OCI-LY3 (cell line): ENCODE results near the gene INSIG2.

Experiments used
- H2AFZ ChIP-seq: fragments of 200-600, 300-600 bp; shearing (Covaris generic); 2 replicates; pipeline ENCODE4 v1.6.0; 2014; ENCODE audit warnings: antibody characterized with exemption, low read depth, low read length
- H3K27ac ChIP-seq: fragments of 200-600, 300-600 bp; sonication (generic); 2 replicates; pipeline ENCODE4 v1.5.1; 2014; ENCODE audit warnings: mild to moderate bottlenecking, low read length, moderate library complexity, mixed read lengths
- H3K27me3 ChIP-seq: fragments of 200-600, 300-600 bp; sonication (generic); 2 replicates; pipeline ENCODE4 v1.6.1; 2014; ENCODE audit warnings: low read depth, low read length, mixed read lengths
- H3K36me3 ChIP-seq: fragments of 200-600, 300-600 bp; sonication (generic); replicated peaks from 2 replicates; pipeline ENCODE3; 2014; ENCODE audit warnings: low read depth, low read length, mixed read lengths
- H3K4me1 ChIP-seq: fragments of 300-600, 200-600 bp; sonication (generic); 2 replicates; pipeline ENCODE4 v1.6.1; 2014; ENCODE audit warnings: low read length, mixed read lengths
- H3K4me2 ChIP-seq: fragments of 200-600, 300-600 bp; sonication (generic); 2 replicates; pipeline ENCODE4 v1.6.1; 2014; ENCODE audit warnings: low read length, mixed read lengths
- H3K4me3 ChIP-seq: fragments of 300-600, 200-600 bp; sonication (generic); 2 replicates; pipeline ENCODE4 v1.5.1; 2014; ENCODE audit warnings: antibody characterized with exemption, mild to moderate bottlenecking, low read length, moderate library complexity
- H3K79me2 ChIP-seq: fragments of 300-600, 200-600 bp; shearing (Covaris generic); 2 replicates; pipeline ENCODE4 v1.6.1; 2014; ENCODE audit warnings: mild to moderate bottlenecking, low read length, mixed read lengths
- H3K9ac ChIP-seq: fragments of 300-600, 200-600 bp; shearing (Covaris generic); 2 replicates; pipeline ENCODE4 v1.6.0; 2014; ENCODE audit warnings: mild to moderate bottlenecking, low read length, moderate library complexity
- H3K9me3 ChIP-seq: fragments of 200-600, 300-600 bp; shearing (Covaris generic); 2 replicates; pipeline ENCODE4 v1.6.1; 2014; ENCODE audit warnings: low read length, mixed read lengths; ENCODE audit not compliant: insufficient read depth
- H4K20me1 ChIP-seq: fragments of 200-600, 300-600 bp; sonication (generic); 2 replicates; pipeline ENCODE4 v1.6.1; 2016; ENCODE audit warnings: low read length, mixed read lengths; ENCODE audit not compliant: insufficient read depth
- EZH2phosphoT487 ChIP-seq: fragments of 200-600 bp; shearing (Covaris generic); IDR thresholded peaks from 2 replicates; pipeline ENCODE4 v1.6.1; 2018; ENCODE audit warnings: antibody characterized with exemption, mixed run types, low read depth
- TF ChIP-seq, protein P1 (sequence below): fragments of 200-600, 300-600 bp; sonication (generic); IDR thresholded peaks from 2 replicates; pipeline ENCODE4 v1.5.1; 2014; ENCODE audit warnings: antibody characterized with exemption, low read length, low read depth

The INSIG2 gene

DNA sequence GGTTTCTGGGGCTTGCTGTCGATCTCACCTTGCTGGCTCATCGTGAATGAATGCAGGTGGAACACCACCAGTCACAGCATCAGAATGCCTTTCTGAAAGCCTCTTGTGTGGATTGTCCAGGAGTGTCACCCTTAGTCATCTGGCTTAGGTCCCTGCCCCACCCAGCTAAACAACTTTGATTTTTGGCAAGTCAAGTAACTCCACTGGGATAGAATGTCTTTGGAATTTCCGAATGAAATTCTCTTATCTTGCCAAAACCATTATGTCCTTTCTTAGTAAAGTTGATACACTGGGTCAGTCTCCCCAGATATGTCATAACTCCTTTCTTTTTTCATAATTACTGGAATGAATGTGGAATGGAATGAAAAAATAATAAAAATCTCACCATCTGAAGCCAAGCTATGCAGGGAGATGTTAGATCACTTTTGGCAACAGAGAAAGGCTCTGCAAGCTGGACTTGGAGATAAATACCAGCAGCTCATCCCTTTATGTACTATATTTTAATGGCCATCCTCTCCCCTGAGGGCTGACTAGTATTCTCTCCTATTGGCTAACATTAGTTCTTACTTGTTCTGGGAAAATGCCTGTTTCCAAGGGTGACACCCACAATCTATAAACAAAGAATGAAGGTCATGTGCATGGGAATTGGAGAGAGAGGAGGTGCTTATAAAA, 35.4 kb downstream of the INSIG2 start:
- Histone ChIP-seq H3K4me2 (peak overlapping the region; percentile 74), H3K9me3 (no peaks in the 10 kb centered on the region), H3K4me3 (peak overlapping the region; percentile 50), H3K79me2 (no peaks in the 10 kb centered on the region), H3K27me3 (no peaks in the 10 kb centered on the region), H4K20me1 (no peaks in the 10 kb centered on the region), H3K27ac (peak overlapping the region; percentile 99), H2AFZ (no peak overlapping the region), H3K4me1 (peaks cover 61% of the 10 kb centered on the region), H3K36me3 (peaks cover 8% of the 10 kb centered on the region), H3K9ac (peak overlapping the region; percentile 77)
- no peak for TF ChIP-seq EZH2phosphoT487
- TF ChIP-seq, protein P1, sequence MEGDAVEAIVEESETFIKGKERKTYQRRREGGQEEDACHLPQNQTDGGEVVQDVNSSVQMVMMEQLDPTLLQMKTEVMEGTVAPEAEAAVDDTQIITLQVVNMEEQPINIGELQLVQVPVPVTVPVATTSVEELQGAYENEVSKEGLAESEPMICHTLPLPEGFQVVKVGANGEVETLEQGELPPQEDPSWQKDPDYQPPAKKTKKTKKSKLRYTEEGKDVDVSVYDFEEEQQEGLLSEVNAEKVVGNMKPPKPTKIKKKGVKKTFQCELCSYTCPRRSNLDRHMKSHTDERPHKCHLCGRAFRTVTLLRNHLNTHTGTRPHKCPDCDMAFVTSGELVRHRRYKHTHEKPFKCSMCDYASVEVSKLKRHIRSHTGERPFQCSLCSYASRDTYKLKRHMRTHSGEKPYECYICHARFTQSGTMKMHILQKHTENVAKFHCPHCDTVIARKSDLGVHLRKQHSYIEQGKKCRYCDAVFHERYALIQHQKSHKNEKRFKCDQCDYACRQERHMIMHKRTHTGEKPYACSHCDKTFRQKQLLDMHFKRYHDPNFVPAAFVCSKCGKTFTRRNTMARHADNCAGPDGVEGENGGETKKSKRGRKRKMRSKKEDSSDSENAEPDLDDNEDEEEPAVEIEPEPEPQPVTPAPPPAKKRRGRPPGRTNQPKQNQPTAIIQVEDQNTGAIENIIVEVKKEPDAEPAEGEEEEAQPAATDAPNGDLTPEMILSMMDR: no peak

DNA sequence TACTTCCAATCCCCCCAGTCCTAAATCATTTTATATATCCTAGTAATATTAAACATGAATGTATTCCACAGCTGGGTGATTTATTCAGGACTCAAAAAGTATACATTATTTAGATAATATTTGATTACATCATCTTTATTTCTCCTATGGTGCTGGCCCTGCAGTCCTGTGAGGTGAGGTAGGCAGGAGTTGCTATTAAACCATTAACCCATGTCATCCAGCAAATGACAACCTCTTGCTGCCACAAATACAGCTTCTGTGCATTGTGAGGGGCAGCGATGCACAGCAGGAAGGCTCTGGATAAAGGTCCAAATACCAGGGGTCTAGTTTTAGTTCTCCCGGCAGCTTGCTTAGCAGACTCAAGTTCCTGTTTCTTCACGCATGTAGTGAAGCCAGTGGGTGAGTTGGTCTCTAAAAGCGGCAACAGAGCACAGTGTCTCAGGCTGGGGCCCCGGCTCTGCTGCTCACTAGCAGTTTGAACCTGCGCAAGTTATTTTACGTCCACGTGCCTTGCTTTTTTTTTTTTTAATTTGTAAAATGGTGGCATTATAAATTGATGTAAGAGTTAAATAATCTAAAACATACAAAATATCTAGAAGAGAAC, 36.1 kb downstream of the INSIG2 start:
- no peaks in the 10 kb centered on the region for H3K79me2 ChIP-seq
- H2AFZ ChIP-seq: peak overlapping the region; percentile 34; the same call in 1 of the 2 replicates
- no peaks in the 10 kb centered on the region for H4K20me1 ChIP-seq
- TF ChIP-seq, protein P1: no peak
- peaks cover 8% of the 10 kb centered on the region for H3K36me3 ChIP-seq
- H3K27ac ChIP-seq: peak overlapping the region; percentile 99
- peaks cover 61% of the 10 kb centered on the region for H3K4me1 ChIP-seq
- H3K27me3 ChIP-seq: no peaks in the 10 kb centered on the region
- peak overlapping the region; percentile 77 for H3K9ac ChIP-seq
- H3K9me3 ChIP-seq: no peaks in the 10 kb centered on the region
- H3K4me3 ChIP-seq: peak overlapping the region; percentile 50
- H3K4me2 ChIP-seq: peak overlapping the region; percentile 74

DNA sequence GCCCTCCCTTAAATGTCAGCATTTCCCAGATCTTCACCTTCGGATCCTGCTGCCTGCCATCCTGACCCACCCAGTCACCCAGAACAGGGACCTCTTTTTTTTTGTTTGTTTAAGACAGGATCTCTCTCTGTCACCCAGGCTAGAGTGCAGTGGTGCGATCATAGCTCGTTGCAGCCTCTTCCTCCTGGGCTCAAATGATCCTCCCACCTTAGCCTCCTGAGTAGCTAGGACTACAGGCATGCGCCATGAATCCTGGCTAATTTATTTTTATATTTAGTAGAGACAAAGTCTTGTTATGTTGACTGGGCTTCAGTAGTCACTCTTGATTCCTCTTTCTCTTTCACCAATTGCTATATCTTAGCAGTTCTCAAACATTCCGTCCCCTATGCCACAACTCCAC, 39.0 kb downstream of the INSIG2 start:
- H3K27ac ChIP-seq: no peak overlapping the region
- H3K4me3 ChIP-seq: no peak overlapping the region
- H3K4me2 ChIP-seq: 0 out of 2 replicates have a peak overlapping the region, but pooled peaks have one; percentile 2
- H3K9me3 ChIP-seq: no peaks in the 10 kb centered on the region
- no peak overlapping the region for H3K9ac ChIP-seq
- no peaks in the 10 kb centered on the region for H3K79me2 ChIP-seq
- no peaks in the 10 kb centered on the region for H3K27me3 ChIP-seq
- H4K20me1 ChIP-seq: no peaks in the 10 kb centered on the region
- no peak overlapping the region for H2AFZ ChIP-seq
- TF ChIP-seq, protein P1: no peak
- TF ChIP-seq EZH2phosphoT487: no peak
- no peaks in the 10 kb centered on the region for H3K36me3 ChIP-seq
- H3K4me1 ChIP-seq: peaks cover 68% of the 10 kb centered on the region

DNA sequence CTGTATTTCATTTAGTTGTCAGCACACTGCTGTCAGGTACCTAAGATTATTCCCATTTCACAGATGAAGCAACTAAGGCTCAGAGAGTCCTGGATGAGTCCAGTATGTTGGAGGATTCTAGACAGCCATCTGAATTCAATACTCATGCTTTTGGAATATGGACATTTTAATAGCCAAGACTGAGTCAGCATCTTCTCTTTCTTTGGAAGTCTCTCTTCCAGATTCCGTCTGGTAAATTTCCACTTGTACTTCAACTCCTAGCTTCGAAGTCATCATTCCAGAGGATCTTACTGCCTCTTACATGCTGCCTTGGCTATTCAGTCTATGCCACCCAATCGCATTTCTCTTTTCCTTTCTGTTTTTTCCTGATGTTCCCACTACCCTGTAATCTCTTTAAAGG, 40.6 kb downstream of the INSIG2 start:
- Histone ChIP-seq H4K20me1 (no peaks in the 10 kb centered on the region), H3K4me2 (no peak overlapping the region), H3K27ac (no peak overlapping the region), H3K9ac (no peak overlapping the region), H3K36me3 (no peaks in the 10 kb centered on the region), H3K79me2 (no peaks in the 10 kb centered on the region), H2AFZ (no peak overlapping the region), H3K9me3 (no peaks in the 10 kb centered on the region), H3K4me3 (no peak overlapping the region), H3K27me3 (no peaks in the 10 kb centered on the region), H3K4me1 (peaks cover 52% of the 10 kb centered on the region)
- TF ChIP-seq, protein P1: no peak
- TF ChIP-seq EZH2phosphoT487: no peak
